Measurements from ENCODE around the gene DRGX.

- TF ChIP-seq, protein P1, sequence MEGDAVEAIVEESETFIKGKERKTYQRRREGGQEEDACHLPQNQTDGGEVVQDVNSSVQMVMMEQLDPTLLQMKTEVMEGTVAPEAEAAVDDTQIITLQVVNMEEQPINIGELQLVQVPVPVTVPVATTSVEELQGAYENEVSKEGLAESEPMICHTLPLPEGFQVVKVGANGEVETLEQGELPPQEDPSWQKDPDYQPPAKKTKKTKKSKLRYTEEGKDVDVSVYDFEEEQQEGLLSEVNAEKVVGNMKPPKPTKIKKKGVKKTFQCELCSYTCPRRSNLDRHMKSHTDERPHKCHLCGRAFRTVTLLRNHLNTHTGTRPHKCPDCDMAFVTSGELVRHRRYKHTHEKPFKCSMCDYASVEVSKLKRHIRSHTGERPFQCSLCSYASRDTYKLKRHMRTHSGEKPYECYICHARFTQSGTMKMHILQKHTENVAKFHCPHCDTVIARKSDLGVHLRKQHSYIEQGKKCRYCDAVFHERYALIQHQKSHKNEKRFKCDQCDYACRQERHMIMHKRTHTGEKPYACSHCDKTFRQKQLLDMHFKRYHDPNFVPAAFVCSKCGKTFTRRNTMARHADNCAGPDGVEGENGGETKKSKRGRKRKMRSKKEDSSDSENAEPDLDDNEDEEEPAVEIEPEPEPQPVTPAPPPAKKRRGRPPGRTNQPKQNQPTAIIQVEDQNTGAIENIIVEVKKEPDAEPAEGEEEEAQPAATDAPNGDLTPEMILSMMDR (conservative IDR thresholded peaks at IDR 0.05; ENCODE audit: low read depth, low read length): no peak
- TF ChIP-seq POLR2A (IDR thresholded peaks at IDR 0.05; ENCODE audit: low read depth, low read length) (no peak), ELK1 (IDR thresholded peaks at IDR 0.05; ENCODE audit: borderline replicate concordance, low read depth, low read length) (no peak), RAD21 (IDR thresholded peaks at IDR 0.05; ENCODE audit: low read length) (no peak), SMC3 (IDR thresholded peaks at IDR 0.05; ENCODE audit: low read depth, low read length) (no peak), RFX5 (IDR thresholded peaks at IDR 0.05; ENCODE audit: low read depth, low read length) (no peak), FOS (IDR thresholded peaks at IDR 0.05; ENCODE audit: low read depth, low read length) (no peak), RCOR1 (IDR thresholded peaks at IDR 0.05; ENCODE audit: insufficient replicate concordance, low read length) (no peak), MXI1 (IDR thresholded peaks at IDR 0.05; ENCODE audit: borderline replicate concordance, low read depth, low read length) (no peak), BHLHE40 (IDR thresholded peaks at IDR 0.05; ENCODE audit: low read depth, low read length) (no peak), CEBPB (IDR thresholded peaks at IDR 0.05; ENCODE audit: low read depth, low read length) (no peak)
- TF ChIP-seq, protein P2, sequence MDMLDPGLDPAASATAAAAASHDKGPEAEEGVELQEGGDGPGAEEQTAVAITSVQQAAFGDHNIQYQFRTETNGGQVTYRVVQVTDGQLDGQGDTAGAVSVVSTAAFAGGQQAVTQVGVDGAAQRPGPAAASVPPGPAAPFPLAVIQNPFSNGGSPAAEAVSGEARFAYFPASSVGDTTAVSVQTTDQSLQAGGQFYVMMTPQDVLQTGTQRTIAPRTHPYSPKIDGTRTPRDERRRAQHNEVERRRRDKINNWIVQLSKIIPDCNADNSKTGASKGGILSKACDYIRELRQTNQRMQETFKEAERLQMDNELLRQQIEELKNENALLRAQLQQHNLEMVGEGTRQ (IDR thresholded peaks at IDR 0.05; ENCODE audit: low read depth, low read length): no peak
These were observed 44.2 kb downstream of the DRGX start for GRCh38 chr10:49351669-49352068.

Measured in IMR-90 (cell line).